SIG-M5 (cell line): ENCODE results near the gene PRRT1B.
"Not testable (repeated sequence)": the region's sequence is repeated elsewhere in the genome, so short reads cannot be mapped to it uniquely, and the experiment has no call there.

Experiments
- DNase-seq: peaks from one replicate; lab custom pipeline; 2025; lab: John Stamatoyannopoulos, UW

The PRRT1B gene

GRCh38 chr9:131545003-131545785 lies at the start of gene PRRT1B:
PRRT1B (plus strand) TSS chr9:131545523; CDS start chr9:131545616, 93 bp downstream.
- no peak for DNase-seq

- no peak for DNase-seq
These were observed 49.5 kb upstream of the PRRT1B start for GRCh38 chr9:131495785-131496184.

GRCh38 chr9:131496844-131497405 lies 48.4 kb upstream of the PRRT1B start:
- no peak for DNase-seq

GRCh38 chr9:131499254-131499767 lies 46.0 kb upstream of the PRRT1B start:
- no peak for DNase-seq

GRCh38 chr9:131500377-131500776 lies 44.9 kb upstream of the PRRT1B start:
- DNase-seq = no peak

- DNase-seq = peak; percentile 30
These were observed 44.3 kb upstream of the PRRT1B start for GRCh38 chr9:131500939-131501541.

GRCh38 chr9:131502781-131503625 lies 42.3 kb upstream of the PRRT1B start, which contains the start of gene POMT1:
POMT1 (plus strand) TSS chr9:131502918; CDS start chr9:131504219, 1,301 bp downstream.
- DNase-seq = no peak

- no peak for DNase-seq
These were observed 41.5 kb upstream of the PRRT1B start for GRCh38 chr9:131503626-131504465.

- DNase-seq = no peak
These were observed 40.3 kb upstream of the PRRT1B start for GRCh38 chr9:131505012-131505411.

- DNase-seq = no peak
These were observed 33.9 kb upstream of the PRRT1B start for GRCh38 chr9:131511416-131511815.

- DNase-seq = no peak
These were observed 33.4 kb upstream of the PRRT1B start for GRCh38 chr9:131511880-131512279.

- no peak for DNase-seq
These were observed 32.1 kb upstream of the PRRT1B start for GRCh38 chr9:131513177-131513576.

GRCh38 chr9:131515559-131516031 lies 29.7 kb upstream of the PRRT1B start:
- not testable (repeated sequence) for DNase-seq

GRCh38 chr9:131516100-131516499 lies 29.2 kb upstream of the PRRT1B start:
- DNase-seq = no peak

GRCh38 chr9:131516930-131517329 lies 28.4 kb upstream of the PRRT1B start:
- no peak for DNase-seq

- no peak for DNase-seq
These were observed 27.5 kb upstream of the PRRT1B start for GRCh38 chr9:131517761-131518190.

GRCh38 chr9:131518553-131518952 lies 26.8 kb upstream of the PRRT1B start:
- no peak for DNase-seq

GRCh38 chr9:131520503-131520902 lies 24.8 kb upstream of the PRRT1B start:
- DNase-seq = no peak

- DNase-seq = no peak
These were observed 24.1 kb upstream of the PRRT1B start for GRCh38 chr9:131521203-131521602.

GRCh38 chr9:131521822-131522221 lies 23.5 kb upstream of the PRRT1B start:
- no peak for DNase-seq
